ENCODE results near the gene HOXB8.

GRCh38 chr17:48645639-48646182 is 30.6 kb upstream of the HOXB8 start:
- TF ChIP-seq SUZ12 (IDR thresholded peaks at IDR 0.05) (no peak), BHLHE40 (IDR thresholded peaks at IDR 0.05; ENCODE audit: borderline replicate concordance) (no peak), HDGF (IDR thresholded peaks at IDR 0.05; ENCODE audit: borderline replicate concordance) (no peak), PKNOX1 (IDR thresholded peaks at IDR 0.05) (no peak), ZNF384 (IDR thresholded peaks at IDR 0.05) (no peak), TARDBP (IDR thresholded peaks at IDR 0.05) (no peak), NFRKB (IDR thresholded peaks at IDR 0.05) (no peak), FOXA1 (IDR thresholded peaks at IDR 0.05) (no peak), SP1 (IDR thresholded peaks at IDR 0.05) (no peak), CTBP1 (IDR thresholded peaks at IDR 0.05; ENCODE audit: borderline replicate concordance) (no peak), ARNT (IDR thresholded peaks at IDR 0.05) (no peak), L3MBTL2 (conservative IDR thresholded peaks at IDR 0.05) (no peak), FOXK2 (IDR thresholded peaks at IDR 0.05) (no peak), FOXM1 (IDR thresholded peaks at IDR 0.05; ENCODE audit: borderline replicate concordance) (no peak)
